ENCODE data around the gene PDZRN3.

DNA sequence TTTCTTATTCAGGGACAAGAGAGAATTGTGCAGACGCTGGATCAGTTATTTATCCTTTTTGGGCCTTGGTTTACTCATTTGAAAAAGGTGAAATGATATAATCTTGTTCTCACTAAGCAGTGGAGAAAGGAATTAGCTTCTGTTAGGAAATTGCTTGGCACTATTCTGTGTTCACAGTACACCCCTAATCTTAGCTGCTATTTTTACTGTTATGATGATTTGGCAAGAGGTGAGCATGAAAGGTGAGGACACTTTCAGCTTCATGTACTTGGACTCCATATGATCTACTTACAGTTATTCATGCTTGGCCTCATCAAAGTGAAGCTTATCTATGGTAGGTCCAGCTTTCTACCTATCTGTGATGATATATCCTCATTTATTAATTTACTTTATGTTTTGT is 282.7 kb downstream of the PDZRN3 start:
- no peak for TF ChIP-seq REST (IDR thresholded peaks at IDR 0.05)
- no peak for TF ChIP-seq CTCF (IDR thresholded peaks at IDR 0.05; ENCODE audit: low read depth, low read length, missing input control)
- TF ChIP-seq GABPA (IDR thresholded peaks at IDR 0.05 in 1 of 2, conservative IDR thresholded peaks at IDR 0.05 in 1 of 2), result no peak
- TF ChIP-seq JUND (IDR thresholded peaks at IDR 0.05), result no peak
- TF ChIP-seq, protein P1, sequence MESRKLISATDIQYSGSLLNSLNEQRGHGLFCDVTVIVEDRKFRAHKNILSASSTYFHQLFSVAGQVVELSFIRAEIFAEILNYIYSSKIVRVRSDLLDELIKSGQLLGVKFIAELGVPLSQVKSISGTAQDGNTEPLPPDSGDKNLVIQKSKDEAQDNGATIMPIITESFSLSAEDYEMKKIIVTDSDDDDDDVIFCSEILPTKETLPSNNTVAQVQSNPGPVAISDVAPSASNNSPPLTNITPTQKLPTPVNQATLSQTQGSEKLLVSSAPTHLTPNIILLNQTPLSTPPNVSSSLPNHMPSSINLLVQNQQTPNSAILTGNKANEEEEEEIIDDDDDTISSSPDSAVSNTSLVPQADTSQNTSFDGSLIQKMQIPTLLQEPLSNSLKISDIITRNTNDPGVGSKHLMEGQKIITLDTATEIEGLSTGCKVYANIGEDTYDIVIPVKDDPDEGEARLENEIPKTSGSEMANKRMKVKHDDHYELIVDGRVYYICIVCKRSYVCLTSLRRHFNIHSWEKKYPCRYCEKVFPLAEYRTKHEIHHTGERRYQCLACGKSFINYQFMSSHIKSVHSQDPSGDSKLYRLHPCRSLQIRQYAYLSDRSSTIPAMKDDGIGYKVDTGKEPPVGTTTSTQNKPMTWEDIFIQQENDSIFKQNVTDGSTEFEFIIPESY (IDR thresholded peaks at IDR 0.05), result no peak
- TF ChIP-seq ATF3 (IDR thresholded peaks at IDR 0.05), result no peak
- no peak for TF ChIP-seq MAX (IDR thresholded peaks at IDR 0.05)
- no peak for TF ChIP-seq TAF1 (conservative IDR thresholded peaks at IDR 0.05)
- TF ChIP-seq YY1 (IDR thresholded peaks at IDR 0.05), result no peak
- no peak for TF ChIP-seq FOXA1 (IDR thresholded peaks at IDR 0.05)
- no peak for TF ChIP-seq EGR1 (IDR thresholded peaks at IDR 0.05; ENCODE audit: low read depth in 2 of 2)
